Kidney (tissue), 14 donors: ENCODE data around the gene NUP188. TPM values are rescaled to one million over a fixed set of nuclear protein-coding genes. Genes with fewer than 3 reads are reported as not detected.
"Not testable (repeated sequence)": the region's sequence is repeated elsewhere in the genome, so short reads cannot be mapped to it uniquely, and the experiment has no call there.

ENCODE experiments used
- DNase-seq, 5 donors: peaks; one replicate each; pipeline ENCODE4 v3.0.0-alpha.2; 2013 to 2020
- FAIRE-seq: peaks from 2 replicates; lab custom pipeline; 2012; peaks lifted over from hg19 to GRCh38; lab: Jason Lieb, UNC
- H3K27ac ChIP-seq, 2 donors: one replicate each; pipeline ENCODE4 v1.7.0; 2013; ENCODE audit warnings: low read depth in 2 of 2, low read length in 2 of 2, inconsistent platforms in 1 of 2
- H3K27me3 ChIP-seq: one replicate; pipeline ENCODE4 v1.7.1; 2013; ENCODE audit warnings: low read length, inconsistent platforms; ENCODE audit not compliant: control insufficient read depth, insufficient read depth
- H3K36me3 ChIP-seq, 3 donors: one replicate each; pipeline versions ENCODE4 v1.7.0 to v1.7.1; 2013; ENCODE audit warnings: low read length in 3 of 3, control low read depth in 1 of 3, inconsistent platforms in 1 of 3; ENCODE audit not compliant: insufficient read depth in 3 of 3, control insufficient read depth in 2 of 3
- H3K4me1 ChIP-seq, 3 donors: one replicate each; pipeline versions ENCODE4 v1.7.0 to v1.7.1; 2013; ENCODE audit warnings: low read length in 3 of 3, inconsistent platforms in 1 of 3, low read depth in 1 of 3; ENCODE audit not compliant: control insufficient read depth in 2 of 3, insufficient read depth in 2 of 3
- H3K4me3 ChIP-seq, 3 donors: one replicate each; pipeline versions ENCODE4 v1.7.0 to v1.8.1; 2013; ENCODE audit warnings: low read length in 3 of 3, control low read depth in 1 of 3, inconsistent platforms in 1 of 3
- H3K9ac ChIP-seq, 3 donors: one replicate each; pipeline versions ENCODE4 v1.7.0 to v1.7.1; 2013; ENCODE audit warnings: low read length in 3 of 3, control low read depth in 1 of 3, inconsistent platforms in 1 of 3
- H3K9me3 ChIP-seq, 3 donors: one replicate each; pipeline versions ENCODE4 v1.7.0 to v1.7.1; 2013; ENCODE audit warnings: low read length in 3 of 3, control low read depth in 1 of 3, inconsistent platforms in 1 of 3; ENCODE audit not compliant: control insufficient read depth in 2 of 3, insufficient read depth in 1 of 3
- intact Hi-C: fragments of 100-400 bp; cut with DNase I; formaldehyde crosslinking; loops from one replicate; pipeline ENCODE4 v1.11.1; 2022
- polyA plus RNA-seq: library from polyadenylated mRNA; stranded (reverse); fragments of 350-450 nt; fragmentation: Illumina TruSeq; extraction: RNeasy Lipid Tissue Mini Kit (QIAGEN cat#74804); gene quantifications from one replicate; pipeline ENCODE4 v1.2.3, GENCODE V29; 2014; ENCODE audit warnings: low read depth, low replicate concordance; ENCODE audit not compliant: insufficient read depth
- total RNA-seq: library from RNA; stranded (reverse); fragmentation: NEBNext Ultra II Directional; extraction: Animal tissue kit (Norgen Biotek cat#: 25700); gene quantifications from one replicate; pipeline ENCODE4 v1.2.1, GENCODE V29; 2021
- TF ChIP-seq, protein P1 (sequence below): IDR thresholded peaks from 3 replicates; pipeline ENCODE4 v1.5.1; 2012; ENCODE audit warnings: mild to moderate bottlenecking, moderate library complexity, borderline replicate concordance; ENCODE audit not compliant: insufficient read depth; ENCODE audit errors: extremely low read depth
- donor health status: control.
- donor health status: control.
- donor health status: control.
- donor health status: control.
- donor health status: control.
- donor health status: DM: yes; HTN: yes; CAD: no.
- donor health status: Normal renal cell carcinoma (clear cell type).

The NUP188 gene
- total and polyA plus RNA-seq, 2 donors from 2014 or later: 6.4 to 27.9 TPM

DNA sequence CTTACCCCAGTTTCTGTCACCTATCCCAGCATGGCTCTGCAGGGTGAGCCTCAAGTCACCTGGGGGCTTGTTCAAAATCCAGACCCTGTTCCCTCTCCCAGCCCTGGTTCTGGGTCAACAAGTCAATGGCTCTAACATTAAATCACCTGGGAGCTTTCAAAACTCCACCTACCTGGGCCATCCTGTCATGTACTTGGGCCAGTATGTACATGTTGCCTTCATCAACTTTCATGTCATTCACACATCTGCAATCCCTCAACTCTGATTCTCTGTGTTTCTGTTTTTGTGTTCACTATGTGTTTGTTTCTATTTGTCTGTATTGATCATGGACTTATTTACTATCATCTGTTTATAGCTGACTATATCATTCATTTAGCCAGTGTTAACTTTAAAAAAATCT lies 82.7 kb downstream of the NUP188 start:
- no peak overlapping the region for H3K9ac ChIP-seq
- DNase-seq (no peak), FAIRE-seq (no peak)
- TF ChIP-seq, protein P1, sequence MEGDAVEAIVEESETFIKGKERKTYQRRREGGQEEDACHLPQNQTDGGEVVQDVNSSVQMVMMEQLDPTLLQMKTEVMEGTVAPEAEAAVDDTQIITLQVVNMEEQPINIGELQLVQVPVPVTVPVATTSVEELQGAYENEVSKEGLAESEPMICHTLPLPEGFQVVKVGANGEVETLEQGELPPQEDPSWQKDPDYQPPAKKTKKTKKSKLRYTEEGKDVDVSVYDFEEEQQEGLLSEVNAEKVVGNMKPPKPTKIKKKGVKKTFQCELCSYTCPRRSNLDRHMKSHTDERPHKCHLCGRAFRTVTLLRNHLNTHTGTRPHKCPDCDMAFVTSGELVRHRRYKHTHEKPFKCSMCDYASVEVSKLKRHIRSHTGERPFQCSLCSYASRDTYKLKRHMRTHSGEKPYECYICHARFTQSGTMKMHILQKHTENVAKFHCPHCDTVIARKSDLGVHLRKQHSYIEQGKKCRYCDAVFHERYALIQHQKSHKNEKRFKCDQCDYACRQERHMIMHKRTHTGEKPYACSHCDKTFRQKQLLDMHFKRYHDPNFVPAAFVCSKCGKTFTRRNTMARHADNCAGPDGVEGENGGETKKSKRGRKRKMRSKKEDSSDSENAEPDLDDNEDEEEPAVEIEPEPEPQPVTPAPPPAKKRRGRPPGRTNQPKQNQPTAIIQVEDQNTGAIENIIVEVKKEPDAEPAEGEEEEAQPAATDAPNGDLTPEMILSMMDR: no peak
- intact Hi-C loops: no loop called here
- peaks cover 0 to 15% (median 0%) of the 10 kb centered on the region in 3 donors for H3K4me1 ChIP-seq
- H3K27me3 ChIP-seq: no peaks in the 10 kb centered on the region
- no peaks in the 10 kb centered on the region for H3K36me3 ChIP-seq
- no peak overlapping the region for H3K27ac ChIP-seq
- no peaks in the 10 kb centered on the region for H3K9me3 ChIP-seq
- H3K4me3 ChIP-seq: no peak overlapping the region

DNA sequence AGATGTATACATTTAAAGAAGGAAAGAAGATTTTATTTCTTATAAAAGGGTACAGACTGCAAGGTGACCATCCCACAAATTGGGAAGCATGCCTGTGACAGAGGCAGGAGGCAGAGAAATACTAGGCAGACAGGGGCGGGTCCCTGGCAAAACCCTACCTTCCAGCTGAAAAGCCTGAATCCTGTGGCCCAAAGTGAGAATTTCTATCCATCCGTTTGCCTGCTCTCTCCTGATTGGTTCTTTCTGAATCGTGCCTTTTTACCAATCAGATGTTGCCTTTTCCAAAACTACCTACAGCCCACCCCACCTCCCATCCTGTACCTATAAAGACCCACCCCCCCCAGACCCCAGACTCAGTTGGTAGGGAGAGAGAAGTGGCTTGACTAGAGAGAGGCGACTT lies 84.0 kb downstream of the NUP188 start:
- no peak overlapping the region for H3K9ac ChIP-seq
- H3K4me3 ChIP-seq: no peak overlapping the region
- FAIRE-seq (no peak), DNase-seq (no peak)
- no peaks in the 10 kb centered on the region for H3K27me3 ChIP-seq
- H3K36me3 ChIP-seq: no peaks in the 10 kb centered on the region
- TF ChIP-seq, protein P1: no peak
- no peaks in the 10 kb centered on the region for H3K9me3 ChIP-seq
- H3K27ac ChIP-seq: no peak overlapping the region
- H3K4me1 ChIP-seq: peaks cover 0 to 14% (median 0%) of the 10 kb centered on the region in 3 donors
- intact Hi-C loops: no loop called here

DNA sequence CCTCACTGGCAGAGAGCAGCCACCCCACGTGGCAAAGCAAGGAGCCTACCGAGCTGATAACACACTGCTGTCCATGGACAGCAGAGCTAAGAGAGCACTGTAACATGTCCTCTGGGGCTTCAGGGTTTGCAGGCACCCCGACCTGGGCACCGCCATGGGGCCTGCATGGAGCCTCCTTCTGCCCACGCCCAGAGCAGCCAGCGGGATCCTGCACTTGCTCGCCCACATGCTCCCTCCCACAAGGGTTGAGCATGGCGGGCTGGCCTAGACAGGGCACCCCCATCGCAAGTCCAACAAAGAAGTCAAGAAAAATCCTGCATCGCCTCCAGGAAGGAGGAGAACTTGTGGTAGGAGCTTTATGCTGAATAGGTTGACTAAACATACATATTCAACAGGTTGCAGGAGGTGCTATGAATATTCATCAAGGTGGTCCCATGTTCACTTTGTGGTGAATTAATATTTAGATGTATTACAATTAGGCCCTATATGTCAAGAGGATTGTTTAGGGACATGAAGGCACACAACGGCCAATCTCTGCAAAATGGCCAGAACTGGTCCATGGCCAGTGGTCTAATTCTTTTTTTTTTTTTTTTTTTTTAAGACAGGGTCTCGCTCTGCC lies 85.2 kb downstream of the NUP188 start:
- Histone ChIP-seq H3K4me3 (no peak overlapping the region), H3K27ac (no peak overlapping the region), H3K9ac (no peak overlapping the region), H3K27me3 (no peaks in the 10 kb centered on the region), H3K4me1 (peaks cover 0 to 11% (median 4%) of the 10 kb centered on the region in 3 donors), H3K9me3 (no peaks in the 10 kb centered on the region), H3K36me3 (no peaks in the 10 kb centered on the region)
- DNase-seq (no peak), FAIRE-seq (no peak)
- intact Hi-C loops: no loop called here
- TF ChIP-seq, protein P1: no peak

DNA sequence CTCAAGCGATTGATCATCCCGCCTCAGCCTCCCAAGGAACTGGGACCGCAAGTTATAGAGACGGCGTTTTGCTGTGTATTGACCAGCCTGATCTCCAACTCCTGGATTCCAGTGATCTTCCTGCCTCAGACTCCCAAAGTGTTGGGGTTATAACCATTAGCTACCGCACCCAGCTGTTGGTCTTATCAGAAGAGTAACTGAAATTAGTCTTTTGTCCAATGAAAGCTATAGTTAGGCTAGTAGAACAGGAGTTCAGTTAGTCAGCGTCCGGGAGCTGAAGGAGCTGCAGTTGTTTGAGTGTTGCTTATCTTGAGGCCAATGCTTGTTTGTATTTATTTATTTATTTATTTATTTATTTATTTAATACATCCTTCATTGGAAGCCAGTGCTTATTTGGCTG lies 85.7 kb downstream of the NUP188 start:
- no peak overlapping the region for H3K27ac ChIP-seq
- no peaks in the 10 kb centered on the region for H3K9me3 ChIP-seq
- peaks cover 0 to 16% (median 7%) of the 10 kb centered on the region in 3 donors for H3K4me1 ChIP-seq
- no peak for FAIRE-seq
- TF ChIP-seq, protein P1: no peak
- DNase-seq: no peak
- H3K36me3 ChIP-seq: no peaks in the 10 kb centered on the region
- no peak overlapping the region for H3K9ac ChIP-seq
- intact Hi-C loops: no loop called here
- H3K27me3 ChIP-seq: no peaks in the 10 kb centered on the region
- no peak overlapping the region for H3K4me3 ChIP-seq

DNA sequence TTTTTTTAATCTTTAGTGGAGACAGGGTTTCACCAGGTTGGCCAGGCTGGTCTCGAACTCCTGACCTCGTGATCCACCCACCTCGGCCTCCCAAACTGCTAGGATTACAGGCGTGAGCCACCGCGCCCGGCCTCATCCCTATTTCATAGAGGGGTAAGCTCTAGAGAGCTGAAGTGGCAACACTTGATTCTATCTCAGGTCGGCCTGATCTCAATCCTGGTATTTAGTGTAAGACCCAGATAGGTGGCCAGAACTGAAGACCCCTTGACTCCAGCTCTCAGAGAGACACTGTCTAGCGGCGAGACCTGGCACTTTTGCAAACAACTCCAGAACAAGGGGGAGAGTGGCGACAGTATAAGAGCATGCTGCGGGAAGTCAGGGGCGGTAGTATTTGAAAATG lies 88.3 kb downstream of the NUP188 start:
- Histone ChIP-seq H3K27ac (peak overlapping the region; percentile 55 to 77), H3K9ac (peak overlapping the region; percentile 36 to 86 (median 85)), H3K4me1 (peaks cover 0 to 16% (median 7%) of the 10 kb centered on the region in 3 donors), H3K4me3 (peak overlapping the region; percentile 63 to 93 (median 81))
- H3K9me3 ChIP-seq, FAIRE-seq, intact Hi-C loops, H3K36me3 ChIP-seq, H3K27me3 ChIP-seq, DNase-seq: not testable (repeated sequence)
